Sigmoid colon (tissue), 3 donors: ENCODE results near the gene ODF2.

ENCODE experiments used
- CTCF ChIP-seq, 4 experiments: fragments of 450-650 bp in 3 of 4; fragments of 200-600 bp in 1 of 4; IDR thresholded peaks; one replicate each; pipeline ENCODE4 v1.5.1; 2016 to 2019; ENCODE audit warnings: antibody characterized with exemption in 4 of 4, mild to moderate bottlenecking in 3 of 4, moderate library complexity in 2 of 4
- POLR2A ChIP-seq, 2 donors: fragments of 450-650 bp; IDR thresholded peaks; one replicate each; pipeline ENCODE4 v1.6.1; 2016; ENCODE audit warnings: antibody characterized with exemption in 2 of 2, mild to moderate bottlenecking in 2 of 2, moderate library complexity in 2 of 2

- TF ChIP-seq CTCF (IDR thresholded peaks at IDR 0.05) (no peak), POLR2A (IDR thresholded peaks at IDR 0.05) (no peak)
These were observed 831 bp downstream of the ODF2 start for GRCh38 chr9:128456613-128457061.
